Measurements from ENCODE around the gene MSI2.
A peak's percentile ranks its signal among the peaks of the same experiment; 100 is the strongest.

The MSI2 gene

DNA sequence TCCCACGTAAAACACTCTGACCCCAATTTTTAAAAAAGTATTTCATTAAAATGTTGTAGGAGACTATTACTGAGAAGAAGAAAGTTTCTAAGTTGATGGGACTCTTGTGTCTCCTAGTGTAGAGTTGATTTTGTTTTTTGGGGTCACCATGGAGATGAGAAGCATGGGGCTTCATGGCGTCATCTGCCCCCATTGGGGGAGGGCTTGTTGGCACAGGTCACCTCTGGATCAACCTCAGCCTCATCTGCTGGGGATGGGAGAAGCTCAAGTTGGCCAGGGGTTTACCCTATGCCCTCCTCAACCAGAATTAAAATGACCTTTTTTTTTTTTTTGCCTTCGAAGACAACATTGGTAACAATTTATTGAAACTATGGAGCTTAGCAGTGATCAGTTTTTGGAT lies 28.3 kb downstream of the MSI2 start:
- no peak overlapping the region for H3K4me2 ChIP-seq (ENCODE audit: low read length)
- H3K4me3 ChIP-seq (ENCODE audit: low read length): no peak overlapping the region
- no peak overlapping the region for H3K56ac ChIP-seq (ENCODE audit: low read length)
- no peak for DNase-seq
- no peak overlapping the region for H2BK15ac ChIP-seq (replicated peaks; ENCODE audit: low read depth)
- no peak overlapping the region for H2BK120ac ChIP-seq (ENCODE audit: low read depth, low read length)
- no peak overlapping the region for H3K4ac ChIP-seq (ENCODE audit: low read depth, low read length)
- no peak overlapping the region for H3K23ac ChIP-seq (ENCODE audit: low read length)
- H4K5ac ChIP-seq (ENCODE audit: low read length): no peak overlapping the region
- WGBS (ENCODE audit: extremely low coverage, insufficient coverage, low lambda C conversion rate): no CpG with 5 or more reads among the region's 3 CpGs
- H3K79me2 ChIP-seq (ENCODE audit: control insufficient read depth, insufficient read depth, low read length): no peaks in the 10 kb centered on the region
- no peak overlapping the region for H3K9ac ChIP-seq (ENCODE audit: low read length)
- H3K27ac ChIP-seq (ENCODE audit: low read depth, low read length): no peak overlapping the region
- no peak overlapping the region for H2BK5ac ChIP-seq (ENCODE audit: low read length)
- H3K4me1 ChIP-seq (ENCODE audit: control insufficient read depth, low read depth, low read length): peaks cover 10% of the 10 kb centered on the region
- no peaks in the 10 kb centered on the region for H3K27me3 ChIP-seq (ENCODE audit: insufficient read depth, low read length, poor library complexity)
- peaks cover 2% of the 10 kb centered on the region for H3K36me3 ChIP-seq (ENCODE audit: control insufficient read depth, insufficient read depth, low read length)
- peaks cover 12% of the 10 kb centered on the region for H3K79me1 ChIP-seq (ENCODE audit: low read length)
- H3K18ac ChIP-seq (ENCODE audit: low read length): no peak overlapping the region
- no peak overlapping the region for H2AK5ac ChIP-seq (ENCODE audit: low read length)
- no peak overlapping the region for H4K8ac ChIP-seq (ENCODE audit: low read depth, low read length)

GRCh38 chr17:57284984-57285646 lies 28.8 kb downstream of the MSI2 start:
- no peak overlapping the region for H3K4me2 ChIP-seq (ENCODE audit: low read length)
- peak; percentile 43 for DNase-seq
- peaks cover 2% of the 10 kb centered on the region for H3K36me3 ChIP-seq (ENCODE audit: control insufficient read depth, insufficient read depth, low read length)
- H3K27me3 ChIP-seq (ENCODE audit: insufficient read depth, low read length, poor library complexity): no peaks in the 10 kb centered on the region
- H3K18ac ChIP-seq (ENCODE audit: low read length): peak overlapping the region; percentile 16
- no peak overlapping the region for H4K5ac ChIP-seq (ENCODE audit: low read length)
- H2BK120ac ChIP-seq (ENCODE audit: low read depth, low read length): no peak overlapping the region
- WGBS (ENCODE audit: extremely low coverage, insufficient coverage, low lambda C conversion rate): no CpG with 5 or more reads among the region's 13 CpGs
- peaks cover 16% of the 10 kb centered on the region for H3K79me1 ChIP-seq (ENCODE audit: low read length)
- H3K4ac ChIP-seq (ENCODE audit: low read depth, low read length): no peak overlapping the region
- H3K79me2 ChIP-seq (ENCODE audit: control insufficient read depth, insufficient read depth, low read length): no peaks in the 10 kb centered on the region
- no peak overlapping the region for H3K9ac ChIP-seq (ENCODE audit: low read length)
- H3K23ac ChIP-seq (ENCODE audit: low read length): no peak overlapping the region
- H3K4me3 ChIP-seq (ENCODE audit: low read length): no peak overlapping the region
- peaks cover 10% of the 10 kb centered on the region for H3K4me1 ChIP-seq (ENCODE audit: control insufficient read depth, low read depth, low read length)
- H2BK15ac ChIP-seq (replicated peaks; ENCODE audit: low read depth): no peak overlapping the region
- no peak overlapping the region for H3K27ac ChIP-seq (ENCODE audit: low read depth, low read length)
- no peak overlapping the region for H4K8ac ChIP-seq (ENCODE audit: low read depth, low read length)
- H2AK5ac ChIP-seq (ENCODE audit: low read length): no peak overlapping the region
- H2BK5ac ChIP-seq (ENCODE audit: low read length): no peak overlapping the region
- no peak overlapping the region for H3K56ac ChIP-seq (ENCODE audit: low read length)

DNA sequence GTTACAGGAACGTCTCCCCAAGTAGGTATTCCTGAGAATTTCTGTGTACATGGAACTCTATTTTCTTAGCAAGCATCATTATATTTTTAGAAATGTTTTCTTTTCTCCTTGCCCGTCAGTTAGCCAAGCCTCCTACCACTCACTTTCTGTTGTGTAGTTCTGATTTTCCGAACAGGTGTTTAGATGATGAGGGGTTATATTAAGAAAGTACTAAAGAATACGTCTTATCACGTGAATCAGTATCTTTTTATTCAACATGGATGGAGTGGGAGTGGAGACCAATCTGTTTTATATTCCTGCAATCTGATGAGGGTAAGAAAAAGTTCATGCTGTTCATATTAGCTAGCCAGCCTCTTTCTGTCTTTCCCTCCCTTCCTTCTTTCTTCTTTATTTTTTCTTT lies 29.4 kb downstream of the MSI2 start:
- Histone ChIP-seq H3K79me2 (ENCODE audit: control insufficient read depth, insufficient read depth, low read length) (no peaks in the 10 kb centered on the region), H2BK120ac (ENCODE audit: low read depth, low read length) (no peak overlapping the region), H3K4ac (ENCODE audit: low read depth, low read length) (no peak overlapping the region), H2BK15ac (replicated peaks; ENCODE audit: low read depth) (no peak overlapping the region), H3K36me3 (ENCODE audit: control insufficient read depth, insufficient read depth, low read length) (peaks cover 2% of the 10 kb centered on the region), H4K5ac (ENCODE audit: low read length) (no peak overlapping the region), H3K27me3 (ENCODE audit: insufficient read depth, low read length, poor library complexity) (no peaks in the 10 kb centered on the region), H2BK5ac (ENCODE audit: low read length) (no peak overlapping the region), H3K27ac (ENCODE audit: low read depth, low read length) (no peak overlapping the region), H3K79me1 (ENCODE audit: low read length) (peaks cover 16% of the 10 kb centered on the region), H3K9ac (ENCODE audit: low read length) (no peak overlapping the region), H3K4me1 (ENCODE audit: control insufficient read depth, low read depth, low read length) (peaks cover 10% of the 10 kb centered on the region), H2AK5ac (ENCODE audit: low read length) (no peak overlapping the region), H4K8ac (ENCODE audit: low read depth, low read length) (no peak overlapping the region), H3K18ac (ENCODE audit: low read length) (no peak overlapping the region), H3K23ac (ENCODE audit: low read length) (no peak overlapping the region), H3K4me2 (ENCODE audit: low read length) (no peak overlapping the region), H3K56ac (ENCODE audit: low read length) (no peak overlapping the region), H3K4me3 (ENCODE audit: low read length) (no peak overlapping the region)
- DNase-seq: no peak
- WGBS (ENCODE audit: extremely low coverage, insufficient coverage, low lambda C conversion rate): no CpG with 5 or more reads among the region's 5 CpGs

DNA sequence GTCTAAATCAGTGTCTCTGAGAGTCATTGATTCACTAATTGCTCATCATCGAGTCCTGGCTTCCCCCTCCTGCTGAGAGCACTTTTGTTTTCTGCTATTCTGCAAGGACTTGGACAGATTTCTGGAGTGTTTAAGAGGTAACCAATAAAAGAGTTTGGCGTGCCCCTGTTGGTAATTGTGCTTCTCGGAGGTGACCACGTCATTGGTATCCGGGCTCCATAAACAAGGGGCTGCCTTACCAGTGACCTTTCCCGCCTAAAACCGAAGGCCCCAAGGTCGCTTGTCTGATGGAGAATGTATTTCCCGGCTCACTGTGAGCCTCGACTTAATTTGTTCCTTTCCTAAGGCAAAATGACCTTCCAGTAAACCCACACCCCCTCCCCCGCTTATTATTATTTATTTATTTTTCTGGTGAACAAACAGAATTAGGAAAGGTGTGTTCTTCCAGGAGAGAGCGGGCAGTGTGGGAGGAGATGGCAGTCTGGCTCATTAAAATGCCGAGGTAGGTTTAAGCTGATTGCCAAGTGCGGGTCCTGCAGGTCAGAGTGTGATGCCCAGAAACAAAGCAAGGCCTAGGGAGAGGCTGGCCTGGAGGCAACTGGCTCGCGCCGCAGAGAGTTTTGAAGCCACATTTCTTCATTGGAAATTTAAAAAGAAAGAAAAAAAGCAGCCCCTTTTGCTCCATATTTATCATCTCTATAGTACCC lies 30.2 kb downstream of the MSI2 start:
- no peak overlapping the region for H3K9ac ChIP-seq (ENCODE audit: low read length)
- H2BK15ac ChIP-seq (replicated peaks; ENCODE audit: low read depth): no peak overlapping the region
- H2BK5ac ChIP-seq (ENCODE audit: low read length): no peak overlapping the region
- H4K5ac ChIP-seq (ENCODE audit: low read length): no peak overlapping the region
- no CpG with 5 or more reads among the region's 17 CpGs for WGBS (ENCODE audit: extremely low coverage, insufficient coverage, low lambda C conversion rate)
- no peak overlapping the region for H3K18ac ChIP-seq (ENCODE audit: low read length)
- H3K36me3 ChIP-seq (ENCODE audit: control insufficient read depth, insufficient read depth, low read length): peaks cover 2% of the 10 kb centered on the region
- H3K4me1 ChIP-seq (ENCODE audit: control insufficient read depth, low read depth, low read length): peaks cover 10% of the 10 kb centered on the region
- no peaks in the 10 kb centered on the region for H3K79me2 ChIP-seq (ENCODE audit: control insufficient read depth, insufficient read depth, low read length)
- no peak overlapping the region for H2AK5ac ChIP-seq (ENCODE audit: low read length)
- H3K27me3 ChIP-seq (ENCODE audit: insufficient read depth, low read length, poor library complexity): no peaks in the 10 kb centered on the region
- no peak overlapping the region for H4K8ac ChIP-seq (ENCODE audit: low read depth, low read length)
- no peak overlapping the region for H3K23ac ChIP-seq (ENCODE audit: low read length)
- no peak overlapping the region for H3K4me2 ChIP-seq (ENCODE audit: low read length)
- DNase-seq: no peak
- H3K4ac ChIP-seq (ENCODE audit: low read depth, low read length): no peak overlapping the region
- H2BK120ac ChIP-seq (ENCODE audit: low read depth, low read length): no peak overlapping the region
- H3K79me1 ChIP-seq (ENCODE audit: low read length): peaks cover 14% of the 10 kb centered on the region
- H3K4me3 ChIP-seq (ENCODE audit: low read length): no peak overlapping the region
- H3K56ac ChIP-seq (ENCODE audit: low read length): no peak overlapping the region
- no peak overlapping the region for H3K27ac ChIP-seq (ENCODE audit: low read depth, low read length)

GRCh38 chr17:57288040-57288772 lies 31.9 kb downstream of the MSI2 start:
- H4K8ac ChIP-seq (ENCODE audit: low read depth, low read length): no peak overlapping the region
- H3K36me3 ChIP-seq (ENCODE audit: control insufficient read depth, insufficient read depth, low read length): peaks cover 2% of the 10 kb centered on the region
- no peak overlapping the region for H3K4ac ChIP-seq (ENCODE audit: low read depth, low read length)
- no peak overlapping the region for H3K27ac ChIP-seq (ENCODE audit: low read depth, low read length)
- no peak overlapping the region for H3K9ac ChIP-seq (ENCODE audit: low read length)
- H3K4me1 ChIP-seq (ENCODE audit: control insufficient read depth, low read depth, low read length): peaks cover 10% of the 10 kb centered on the region
- peaks cover 14% of the 10 kb centered on the region for H3K79me1 ChIP-seq (ENCODE audit: low read length)
- no peaks in the 10 kb centered on the region for H3K27me3 ChIP-seq (ENCODE audit: insufficient read depth, low read length, poor library complexity)
- H2BK15ac ChIP-seq (replicated peaks; ENCODE audit: low read depth): no peak overlapping the region
- no peak overlapping the region for H4K5ac ChIP-seq (ENCODE audit: low read length)
- no CpG with 5 or more reads among the region's 10 CpGs for WGBS (ENCODE audit: extremely low coverage, insufficient coverage, low lambda C conversion rate)
- H2BK5ac ChIP-seq (ENCODE audit: low read length): no peak overlapping the region
- H3K79me2 ChIP-seq (ENCODE audit: control insufficient read depth, insufficient read depth, low read length): no peaks in the 10 kb centered on the region
- no peak overlapping the region for H3K4me2 ChIP-seq (ENCODE audit: low read length)
- H3K18ac ChIP-seq (ENCODE audit: low read length): no peak overlapping the region
- no peak for DNase-seq
- no peak overlapping the region for H3K23ac ChIP-seq (ENCODE audit: low read length)
- H3K56ac ChIP-seq (ENCODE audit: low read length): no peak overlapping the region
- H2AK5ac ChIP-seq (ENCODE audit: low read length): no peak overlapping the region
- H2BK120ac ChIP-seq (ENCODE audit: low read depth, low read length): no peak overlapping the region
- H3K4me3 ChIP-seq (ENCODE audit: low read length): no peak overlapping the region
